GM23248 (cell line): ENCODE results near the gene PML. TPM values are rescaled to one million over a fixed set of nuclear protein-coding genes. Genes with fewer than 3 reads are reported as not detected.

Experiments
- DNase-seq: peaks from one replicate; pipeline ENCODE4 v3.0.0-alpha.2; 2015
- H2AFZ ChIP-seq: fragments of 200-600 bp; sonication (generic); 2 replicates; pipeline ENCODE4 v1.6.1; 2016; ENCODE audit warnings: antibody characterized with exemption
- H3F3A ChIP-seq: fragments of 200-600 bp; sonication (generic); 2 replicates; pipeline ENCODE4 v1.6.1; 2016; ENCODE audit warnings: mild to moderate bottlenecking, antibody characterized with exemption, mixed run types; ENCODE audit not compliant: insufficient read depth
- H3K27ac ChIP-seq: fragments of 200-600 bp; sonication (generic); 2 replicates; pipeline ENCODE4 v1.5.1; 2016; ENCODE audit warnings: mild to moderate bottlenecking
- H3K27me3 ChIP-seq: fragments of 200-600 bp; sonication (generic); replicated peaks from 2 replicates; pipeline ENCODE4 v1.6.1; 2016; ENCODE audit warnings: mild to moderate bottlenecking; ENCODE audit not compliant: insufficient read depth
- H3K36me3 ChIP-seq: fragments of 200-600 bp; sonication (generic); 2 replicates; pipeline ENCODE4 v1.6.1; 2016; ENCODE audit warnings: low read depth, mild to moderate bottlenecking
- H3K4me1 ChIP-seq: fragments of 200-600 bp; sonication (generic); 2 replicates; pipeline ENCODE4 v1.6.1; 2016; ENCODE audit warnings: mild to moderate bottlenecking; ENCODE audit not compliant: insufficient read depth
- H3K4me2 ChIP-seq: fragments of 200-600 bp; sonication (generic); one replicate; pipeline ENCODE4 v1.6.1; 2016; ENCODE audit warnings: mild to moderate bottlenecking; ENCODE audit not compliant: unreplicated experiment
- H3K4me3 ChIP-seq: fragments of 200-600 bp; sonication (generic); 2 replicates; pipeline ENCODE4 v1.5.1; 2016; ENCODE audit warnings: mild to moderate bottlenecking
- H3K79me2 ChIP-seq: fragments of 200-600 bp; sonication (generic); 2 replicates; pipeline ENCODE4 v1.6.1; 2016; ENCODE audit warnings: mild to moderate bottlenecking; ENCODE audit not compliant: insufficient read depth
- H3K9ac ChIP-seq: fragments of 200-600 bp; sonication (generic); 2 replicates; pipeline ENCODE4 v1.6.1; 2016; ENCODE audit warnings: mild to moderate bottlenecking
- H3K9me2 ChIP-seq: fragments of 200-600 bp; sonication (generic); 2 replicates; pipeline ENCODE4 v1.6.1; 2016; ENCODE audit warnings: mixed run types, mild to moderate bottlenecking, moderate library complexity; ENCODE audit not compliant: insufficient read depth
- H3K9me3 ChIP-seq: fragments of 200-600 bp; sonication (generic); one replicate; pipeline ENCODE4 v1.6.1; 2017; ENCODE audit warnings: low read depth
- H4K20me1 ChIP-seq: fragments of 200-600 bp; sonication (generic); 2 replicates; pipeline ENCODE4 v1.6.0; 2016; ENCODE audit not compliant: insufficient read depth
- EZH2 ChIP-seq: fragments of 200-600 bp; sonication (generic); IDR thresholded peaks from 2 replicates; pipeline ENCODE4 v1.6.1; 2018; ENCODE audit warnings: antibody characterized with exemption, mild to moderate bottlenecking; ENCODE audit not compliant: insufficient read depth, poor library complexity, severe bottlenecking
- EZH2phosphoT487 ChIP-seq: fragments of 200-600 bp; sonication (generic); IDR thresholded peaks from 2 replicates; pipeline ENCODE4 v1.6.1; 2018; ENCODE audit warnings: antibody characterized with exemption, moderate library complexity, mild to moderate bottlenecking, low read depth; ENCODE audit not compliant: insufficient read depth
- WGBS, 2 experiments: methylation state at CpG; one replicate each; pipeline ENCODE4 v1.1.6; 2015 to 2017; ENCODE audit warnings: low lambda C conversion rate in 2 of 2, low coverage in 1 of 2; ENCODE audit errors: missing lambda C conversion rate in 2 of 2; 5-methylcytosine and 5-hydroxymethylcytosine counted together
- in situ Hi-C: fragments of 300-500 bp; cut with MboI; formaldehyde crosslinking; loops from 2 replicates; pipeline ENCODE4 v1.15.0; 2020
- polyA plus RNA-seq: library from polyadenylated mRNA; unstranded; fragments of >200 nt; fragmentation: Nextera tagmentation; extraction: Ambion mirVana; gene quantifications from 2 replicates; pipeline ENCODE4 v1.2.1, GENCODE V29; 2016
- total RNA-seq: library from RNA; depleted of rRNA; stranded (reverse); fragments of >200 nt; shearing (Covaris generic); gene quantifications from 2 replicates; pipeline ENCODE4 v1.2.3, GENCODE V29; 2014

PML gene
- total and polyA plus RNA-seq, 2 experiments from 2014 or later, result 52.9 to 74.7 TPM

- peaks cover 48% of the 10 kb centered on the region for H3K36me3 ChIP-seq
- H3K4me1 ChIP-seq, result peaks cover 17% of the 10 kb centered on the region
- H3F3A ChIP-seq, result peaks cover 19% of the 10 kb centered on the region; the same call in 1 of the 2 replicates
- H3K27ac ChIP-seq, result peak overlapping the region; percentile 48
- H2AFZ ChIP-seq, result no peak overlapping the region
- WGBS, 2 experiments, result 4 to 11% methylated on average over 5 of the region's 5 CpGs
- in situ Hi-C loops, result no loop called here
- TF ChIP-seq EZH2phosphoT487 (no peak), EZH2 (no peak)
- H3K4me2 ChIP-seq, result peak overlapping the region; percentile 40
- H4K20me1 ChIP-seq, result peaks cover 8% of the 10 kb centered on the region; the same call in 1 of the 2 replicates
- H3K4me3 ChIP-seq, result no peak overlapping the region
- H3K9ac ChIP-seq, result no peak overlapping the region
- DNase-seq, result peak; percentile 70
- H3K9me2 ChIP-seq, result no peaks in the 10 kb centered on the region
- no peaks in the 10 kb centered on the region for H3K27me3 ChIP-seq
- no peaks in the 10 kb centered on the region for H3K9me3 ChIP-seq
- H3K79me2 ChIP-seq, result peaks cover 86% of the 10 kb centered on the region
Measured at GRCh38 chr15:74025436-74025835, 30.9 kb downstream of the PML start.

GRCh38 chr15:74027688-74028087 is 33.2 kb downstream of the PML start:
- Histone ChIP-seq H3K9ac (no peak overlapping the region), H3K27me3 (no peaks in the 10 kb centered on the region), H3F3A (peaks cover 19% of the 10 kb centered on the region; the same call in 1 of the 2 replicates), H3K27ac (no peak overlapping the region), H3K4me3 (no peak overlapping the region), H4K20me1 (no peaks in the 10 kb centered on the region), H3K4me2 (no peak overlapping the region), H3K4me1 (peaks cover 17% of the 10 kb centered on the region), H3K36me3 (peaks cover 58% of the 10 kb centered on the region), H3K9me3 (no peaks in the 10 kb centered on the region), H3K9me2 (no peaks in the 10 kb centered on the region), H3K79me2 (peaks cover 80% of the 10 kb centered on the region), H2AFZ (no peak overlapping the region)
- WGBS, 2 experiments, result 67% methylated on average over 3 of the region's 3 CpGs
- DNase-seq, result no peak
- TF ChIP-seq EZH2phosphoT487 (no peak), EZH2 (no peak)
- in situ Hi-C loops, result no loop called here

DNA sequence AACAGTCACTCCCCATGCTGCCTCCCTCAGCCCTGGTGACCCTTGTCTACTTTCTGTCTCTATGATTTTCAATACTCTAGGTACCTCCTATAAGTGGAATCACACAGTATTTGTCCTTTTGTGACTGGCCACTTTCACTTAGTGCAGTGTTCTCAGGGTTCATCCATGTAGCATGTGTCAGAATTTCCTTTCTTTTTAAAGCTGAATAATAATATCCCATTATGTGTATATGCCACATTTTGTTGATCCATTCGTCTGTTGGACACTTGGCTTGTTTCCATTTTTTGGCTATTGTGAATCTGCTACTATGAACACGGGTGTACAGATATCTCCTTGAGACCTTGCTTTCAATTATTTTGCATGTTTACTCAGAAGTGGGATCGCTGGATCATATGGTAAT is 34.1 kb downstream of the PML start:
- Histone ChIP-seq H3K9ac (no peak overlapping the region), H3F3A (peaks cover 19% of the 10 kb centered on the region; the same call in 1 of the 2 replicates), H3K27me3 (no peaks in the 10 kb centered on the region), H3K9me2 (no peaks in the 10 kb centered on the region), H3K36me3 (peaks cover 52% of the 10 kb centered on the region), H3K4me1 (peaks cover 17% of the 10 kb centered on the region), H4K20me1 (no peaks in the 10 kb centered on the region), H3K4me3 (no peak overlapping the region), H3K9me3 (no peaks in the 10 kb centered on the region), H3K27ac (no peak overlapping the region), H2AFZ (no peak overlapping the region), H3K4me2 (no peak overlapping the region), H3K79me2 (peaks cover 70% of the 10 kb centered on the region)
- no peak for DNase-seq
- in situ Hi-C loops, result no loop called here
- TF ChIP-seq EZH2, result no peak
- no peak for TF ChIP-seq EZH2phosphoT487
- WGBS, 2 experiments, result 69 to 73% methylated on average over 3 of the region's 3 CpGs

DNA sequence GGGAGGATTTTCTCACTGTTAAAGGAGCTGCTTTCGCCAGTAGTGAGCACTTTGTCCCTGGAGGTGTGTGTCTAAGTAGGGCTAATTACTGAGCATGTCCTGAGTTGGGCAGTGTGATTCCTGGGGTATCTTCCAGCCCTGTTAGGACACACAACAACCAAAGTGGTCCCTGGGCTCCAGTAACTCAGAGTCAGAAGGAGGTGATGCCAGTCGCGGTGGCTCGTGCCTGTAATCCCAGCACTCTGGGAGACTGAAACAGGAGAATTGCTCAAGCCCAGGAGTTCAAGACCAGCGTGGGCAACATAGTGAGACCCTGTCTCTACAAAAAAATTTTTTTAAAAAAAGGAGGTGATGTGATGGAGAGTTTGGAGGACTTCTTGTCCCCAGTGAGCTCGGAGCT is 37.5 kb downstream of the PML start:
- WGBS, 2 experiments, result 97 to 99% methylated on average over 6 of the region's 6 CpGs
- no peaks in the 10 kb centered on the region for H3K9me2 ChIP-seq
- 0 out of 2 replicates have a peak, but pooled peaks cover 4% of the 10 kb centered on the region for H3F3A ChIP-seq
- in situ Hi-C loops, result no loop called here
- no peak overlapping the region for H3K9ac ChIP-seq
- no peak for DNase-seq
- TF ChIP-seq EZH2phosphoT487, result no peak
- no peak for TF ChIP-seq EZH2
- H3K27ac ChIP-seq, result no peak overlapping the region
- no peaks in the 10 kb centered on the region for H4K20me1 ChIP-seq
- H3K4me3 ChIP-seq, result no peak overlapping the region
- H3K36me3 ChIP-seq, result peaks cover 54% of the 10 kb centered on the region
- H3K4me1 ChIP-seq, result no peaks in the 10 kb centered on the region
- H3K9me3 ChIP-seq, result no peaks in the 10 kb centered on the region
- H3K4me2 ChIP-seq, result no peak overlapping the region
- peaks cover 49% of the 10 kb centered on the region for H3K79me2 ChIP-seq
- H3K27me3 ChIP-seq, result no peaks in the 10 kb centered on the region
- H2AFZ ChIP-seq, result no peak overlapping the region
